NCI-H187 treated with DMSO at 0.1 percent for 48 hours (cell line): ENCODE measurements around the gene COPS3.
A peak's percentile ranks its signal among the peaks of the same experiment; 100 is the strongest.

Experiments used
- DNase-seq: peaks from one replicate; lab custom pipeline; 2025; lab: John Stamatoyannopoulos, UW

COPS3 gene

DNA sequence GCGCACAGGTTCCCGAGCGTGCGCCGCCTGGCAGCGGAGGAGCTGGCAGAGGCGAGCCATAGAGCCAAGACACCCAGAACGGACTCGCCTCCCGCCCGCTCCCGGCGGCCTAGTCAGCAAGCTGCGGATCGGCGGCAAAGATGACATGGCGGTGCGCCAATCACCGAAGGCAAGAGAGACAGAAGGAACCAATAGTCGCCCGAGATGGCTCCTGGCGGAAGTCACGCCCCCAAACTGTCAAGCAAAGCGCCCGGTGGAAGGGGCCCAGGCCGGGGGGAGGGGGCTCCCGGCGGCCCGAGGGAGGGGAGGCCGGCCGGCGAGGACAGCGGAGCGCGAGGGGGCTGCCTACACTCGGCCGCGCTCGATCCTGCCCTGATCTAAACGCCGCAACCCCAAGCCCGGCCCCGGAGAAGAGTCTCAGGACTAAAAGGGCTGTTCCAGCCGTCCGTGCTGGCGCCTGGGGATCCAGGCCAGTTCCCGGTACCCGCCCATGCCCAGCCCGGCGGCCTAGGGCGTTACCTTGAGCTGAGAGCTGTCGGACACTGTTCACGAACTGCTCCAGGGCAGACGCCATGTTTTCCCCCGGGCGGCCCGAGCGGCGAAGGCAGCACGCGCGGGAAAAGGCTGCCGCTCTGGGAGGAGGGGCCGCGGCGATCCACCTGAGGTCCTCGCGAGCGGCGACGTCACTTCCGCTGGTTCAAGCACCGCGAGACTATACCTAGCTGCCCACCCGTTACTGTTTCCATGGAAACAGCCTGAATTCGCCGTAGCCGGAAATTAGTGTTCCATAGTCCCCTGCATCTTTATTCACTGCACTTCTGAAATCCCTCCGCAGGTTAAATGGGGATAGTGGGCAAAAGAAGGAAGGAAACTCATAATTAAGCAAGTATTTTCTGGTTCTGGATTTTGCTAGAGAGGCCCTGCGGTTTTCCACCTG, at the start of gene COPS3:
COPS3 (minus strand) TSS at position 634 of the 937 bp plus-strand sequence; CDS start at position 574, 60 bp downstream.
- peak; percentile 60 for DNase-seq

DNA sequence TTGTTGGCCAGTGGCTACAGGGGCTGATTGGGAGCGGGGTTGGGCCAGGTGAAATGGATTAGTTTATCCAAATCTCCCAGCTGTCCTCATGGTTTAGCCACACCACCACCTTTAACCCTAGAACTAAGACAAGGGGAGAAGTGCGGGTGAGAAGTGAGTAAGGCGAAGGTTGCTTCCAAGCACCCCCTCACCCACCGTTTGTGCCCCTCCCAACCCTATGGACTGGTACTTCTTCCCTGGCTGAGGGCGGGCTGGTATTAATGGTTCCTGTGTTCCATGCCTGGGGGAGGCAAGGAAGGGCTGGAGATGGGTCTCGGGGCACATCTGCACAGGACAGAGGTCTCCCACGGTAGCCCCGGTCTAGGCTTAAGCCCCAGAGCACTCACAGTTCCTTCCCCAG, 47.2 kb upstream of the COPS3 start:
- DNase-seq, result no peak

DNA sequence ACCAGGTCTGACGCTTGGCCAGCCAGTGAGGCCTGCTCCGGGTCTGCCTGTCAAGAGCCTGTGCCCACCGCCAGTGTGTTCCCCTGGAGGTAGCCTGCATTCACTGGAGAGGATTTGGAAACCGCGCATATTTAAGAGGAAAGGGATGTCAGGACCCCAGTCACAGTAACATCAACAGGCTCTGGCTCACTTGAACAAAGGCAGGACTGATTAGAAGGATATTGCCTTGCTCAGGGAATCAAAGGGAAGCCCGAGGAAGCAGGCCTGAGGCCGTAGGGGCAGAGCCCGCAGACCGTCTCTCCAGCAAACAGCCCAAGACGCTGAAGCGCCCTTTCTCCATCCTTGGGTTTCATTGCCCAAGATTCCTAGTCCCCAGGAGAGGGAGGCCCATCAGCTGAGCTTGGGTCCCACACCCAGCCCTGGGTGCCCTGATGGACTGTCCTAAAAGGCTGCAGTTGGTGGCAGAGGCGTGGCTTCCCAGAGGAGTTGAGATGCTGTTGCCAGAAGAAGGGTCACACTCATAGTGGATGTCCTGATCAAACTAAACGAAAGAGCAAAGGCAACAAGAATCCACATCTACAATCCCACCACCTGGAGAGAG, 45.3 kb upstream of the COPS3 start:
- no peak for DNase-seq

DNA sequence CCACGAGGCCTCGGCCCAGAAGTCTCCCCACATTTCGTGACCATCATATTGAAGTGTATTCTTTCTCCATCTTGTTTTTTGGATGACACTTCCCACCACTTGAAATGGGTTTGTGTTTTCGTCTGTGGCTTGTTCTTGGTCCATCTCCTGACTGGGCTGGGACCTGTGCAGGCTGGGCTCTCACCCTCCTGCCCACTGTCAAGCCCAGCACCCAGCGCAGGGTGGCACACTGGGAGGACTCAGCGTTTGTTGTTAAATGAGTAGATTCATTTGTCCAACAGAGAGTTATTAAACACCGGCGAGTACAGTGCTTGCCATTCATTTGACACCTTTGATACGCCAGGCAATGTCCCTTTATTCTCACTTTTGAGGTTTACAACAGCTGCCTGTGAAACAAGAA, 44.8 kb upstream of the COPS3 start:
- no peak for DNase-seq

DNA sequence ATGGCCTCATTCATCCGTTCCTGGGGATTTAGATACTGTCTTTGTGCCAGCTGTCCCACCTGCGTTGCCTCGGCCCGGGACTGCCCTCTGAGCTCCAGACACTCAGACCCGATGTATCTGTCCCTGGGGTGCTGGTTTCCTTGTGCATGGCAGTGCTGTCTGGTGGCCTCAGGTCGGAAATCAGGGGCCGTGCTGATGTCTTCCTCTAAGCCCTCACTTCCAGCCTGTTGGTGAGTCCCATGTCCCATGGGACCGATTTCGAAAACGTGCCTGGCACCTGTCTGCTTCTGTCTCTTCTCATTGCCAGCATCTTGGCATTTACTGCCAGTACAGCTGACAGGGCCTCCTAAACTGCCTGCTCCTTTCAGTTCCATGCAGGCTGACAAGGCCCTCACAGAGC, 44.2 kb upstream of the COPS3 start:
- no peak for DNase-seq

DNA sequence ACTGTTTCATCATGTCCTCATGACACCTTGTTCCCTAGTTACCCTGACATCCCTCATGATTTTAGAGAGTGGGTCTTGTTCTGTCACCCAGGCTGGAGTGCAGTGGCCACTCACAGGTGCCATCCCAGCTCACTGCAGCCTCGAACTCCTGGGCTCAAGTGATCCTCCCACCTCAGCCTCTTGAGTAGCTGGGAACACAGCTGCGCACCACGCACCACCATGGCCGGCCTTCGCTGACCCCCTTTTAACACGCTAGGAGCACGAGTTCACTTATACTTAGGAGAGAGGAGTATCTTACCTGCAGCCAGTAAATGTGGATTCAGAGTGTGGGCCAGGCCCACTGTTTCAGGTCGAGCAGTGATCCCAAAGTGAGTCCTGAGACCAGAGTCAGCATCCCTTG, 43.6 kb upstream of the COPS3 start:
- DNase-seq, result no peak

DNA sequence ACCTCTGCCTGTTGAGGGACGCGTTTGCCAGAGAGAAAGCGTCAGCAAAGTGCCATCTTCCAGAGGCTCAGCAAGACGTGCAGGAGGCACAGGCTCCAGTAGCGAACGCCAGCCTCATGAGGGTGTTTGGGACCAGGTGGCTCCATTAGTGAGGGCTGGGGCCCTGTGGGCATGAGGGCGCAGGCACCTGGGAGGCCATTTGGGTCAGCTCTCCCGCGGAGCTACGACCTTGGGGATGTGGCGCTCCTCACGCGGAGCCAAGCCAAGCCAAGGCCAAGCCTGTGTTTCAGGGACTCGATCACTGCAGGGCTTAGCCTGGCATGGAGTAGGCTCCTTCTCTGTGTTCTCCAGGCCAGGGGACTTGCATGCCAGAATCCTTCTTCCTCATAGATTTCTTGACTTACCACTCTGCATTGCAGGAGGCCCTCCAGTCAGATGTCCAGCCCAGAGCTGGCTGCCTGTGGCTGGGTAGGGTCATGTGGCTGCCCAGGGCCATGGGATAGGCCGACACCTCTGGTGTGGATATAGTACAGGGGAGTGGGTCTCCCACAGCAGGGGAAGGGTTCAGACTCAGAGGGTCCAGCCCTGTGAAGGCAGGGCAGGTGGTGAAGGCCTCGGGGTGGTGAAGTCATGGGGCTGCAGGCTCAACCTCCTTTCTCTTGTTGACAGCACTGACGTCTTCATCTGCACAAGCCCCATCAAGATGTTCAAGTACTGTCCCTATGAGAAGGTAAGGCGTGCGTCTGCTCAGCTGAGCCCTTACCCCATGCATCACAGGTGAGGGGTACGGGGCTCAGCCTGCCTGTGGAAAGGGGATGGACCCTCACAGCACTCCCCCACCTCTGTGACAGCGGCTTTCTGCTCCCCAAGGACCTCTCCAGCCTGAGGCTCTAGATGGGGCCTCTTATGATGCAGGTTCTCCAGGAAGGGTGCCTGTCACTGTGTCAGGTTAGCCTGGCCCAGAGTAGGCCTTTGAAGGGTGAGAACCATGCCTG, 41.8 kb upstream of the COPS3 start:
- DNase-seq, result no peak

DNA sequence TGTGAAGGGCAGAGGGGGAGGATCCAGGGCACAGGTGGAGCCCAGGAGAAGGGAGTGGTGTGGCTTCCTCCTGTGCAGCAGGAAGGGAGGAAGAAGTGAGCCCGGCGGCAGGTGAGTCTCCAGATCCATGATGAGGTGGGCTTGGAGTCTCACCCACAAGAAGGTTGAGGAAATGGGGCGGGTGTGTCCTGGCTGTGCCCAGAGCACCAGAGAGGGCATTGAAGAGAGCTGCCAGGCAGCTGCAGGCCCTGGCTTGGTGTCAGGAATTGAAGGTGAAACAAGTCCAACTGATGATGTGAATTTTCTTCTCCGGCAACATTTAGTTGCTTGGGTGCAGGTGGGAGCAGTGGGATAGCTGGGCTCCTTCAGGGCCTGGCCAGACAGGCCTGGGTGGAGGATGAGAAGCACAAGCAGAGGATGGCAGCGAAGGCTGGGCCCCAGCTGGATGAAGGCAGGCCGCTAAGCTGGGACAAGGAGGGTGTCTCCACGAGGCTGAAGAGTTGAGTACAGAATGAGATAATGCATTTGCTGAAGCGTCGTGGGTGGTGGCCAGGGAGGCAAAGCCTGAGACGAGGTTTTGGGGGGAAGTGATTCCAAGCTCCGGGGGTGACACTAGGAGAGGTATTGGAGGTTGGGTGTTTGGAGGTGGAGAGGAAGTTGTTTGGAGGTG, 40.4 kb upstream of the COPS3 start:
- DNase-seq, result no peak

DNA sequence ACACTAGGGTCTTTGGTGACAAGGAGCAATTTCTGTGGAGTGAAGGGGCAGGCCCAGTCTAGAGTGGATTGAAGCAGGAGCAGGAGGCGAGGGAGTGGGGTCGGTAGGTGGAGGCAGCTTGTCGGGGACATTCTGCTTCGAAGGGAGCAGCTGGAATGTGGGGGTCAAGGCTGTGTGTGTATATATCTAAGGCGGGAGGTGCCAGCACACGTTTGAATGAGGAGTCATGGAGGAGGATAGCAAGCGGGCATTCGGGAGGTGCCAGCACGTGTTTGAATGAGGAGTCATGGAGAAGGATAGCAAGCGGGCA, 39.8 kb upstream of the COPS3 start:
- DNase-seq, result no peak

DNA sequence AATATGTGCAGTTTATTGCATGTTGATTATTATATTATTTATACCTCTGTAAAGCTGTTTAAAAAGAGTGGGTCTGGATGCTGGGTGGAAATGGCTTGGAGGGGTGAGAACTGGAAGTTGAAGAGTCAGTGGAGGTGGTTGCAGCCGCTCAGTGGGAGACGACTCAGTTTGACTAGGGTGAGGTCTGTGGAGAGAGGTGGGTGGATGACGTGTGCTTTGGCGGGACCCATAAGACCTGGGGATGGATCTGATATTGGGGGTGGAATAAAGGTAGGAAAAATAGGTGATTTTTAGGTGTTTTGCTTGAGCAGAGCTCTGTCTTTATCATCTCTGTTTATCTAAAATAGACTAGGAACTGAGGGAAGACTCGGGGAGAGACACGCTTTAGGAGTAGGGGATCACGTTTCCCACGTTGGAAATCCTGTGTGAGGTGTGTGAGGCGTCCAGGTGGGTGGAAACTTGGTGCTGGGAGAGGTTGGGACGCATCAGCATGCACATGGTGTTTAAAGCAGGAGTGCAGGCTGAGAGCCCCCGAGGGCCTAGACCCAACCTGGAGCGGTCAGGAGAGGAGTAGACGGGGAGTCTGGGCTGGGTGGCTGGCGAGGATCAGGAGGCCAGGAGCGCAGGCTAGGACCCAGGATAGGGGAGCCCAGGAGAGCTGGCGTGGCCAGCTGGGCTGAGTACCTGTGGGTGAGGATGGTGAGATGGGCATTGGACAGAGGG, 39.3 kb upstream of the COPS3 start:
- DNase-seq, result no peak

DNA sequence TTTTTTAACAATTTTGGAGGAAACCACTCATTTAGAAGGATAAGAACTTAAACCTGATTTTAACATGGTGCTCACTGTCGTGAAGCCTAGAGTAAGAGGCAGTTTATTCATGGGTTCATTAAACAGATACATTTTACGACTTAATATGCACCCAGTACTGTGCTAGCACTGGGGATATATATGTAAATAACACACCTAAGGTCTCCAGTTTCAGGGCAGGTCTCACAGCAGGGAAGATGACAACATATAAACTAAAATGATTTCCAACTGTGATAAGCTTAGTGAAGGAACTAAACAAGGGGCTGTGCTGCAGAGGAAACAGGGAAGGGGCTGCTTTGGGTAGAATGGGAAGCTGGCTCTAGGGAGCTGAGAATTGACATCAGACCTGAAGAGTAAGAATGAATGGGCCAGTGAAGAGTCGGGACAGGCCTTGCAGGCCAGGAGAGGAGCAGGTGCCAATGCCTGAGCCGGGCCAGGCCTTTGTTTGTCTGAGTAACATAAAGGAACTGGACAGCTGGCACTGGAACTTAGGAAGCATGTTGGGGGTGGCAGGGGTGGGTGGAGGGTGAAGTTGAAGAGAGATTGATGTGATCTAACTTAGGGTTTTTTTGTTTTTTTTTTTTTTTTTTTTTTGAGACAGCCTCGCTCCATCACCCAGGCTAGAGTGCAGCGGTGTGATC, 34.2 kb upstream of the COPS3 start:
- no peak for DNase-seq

DNA sequence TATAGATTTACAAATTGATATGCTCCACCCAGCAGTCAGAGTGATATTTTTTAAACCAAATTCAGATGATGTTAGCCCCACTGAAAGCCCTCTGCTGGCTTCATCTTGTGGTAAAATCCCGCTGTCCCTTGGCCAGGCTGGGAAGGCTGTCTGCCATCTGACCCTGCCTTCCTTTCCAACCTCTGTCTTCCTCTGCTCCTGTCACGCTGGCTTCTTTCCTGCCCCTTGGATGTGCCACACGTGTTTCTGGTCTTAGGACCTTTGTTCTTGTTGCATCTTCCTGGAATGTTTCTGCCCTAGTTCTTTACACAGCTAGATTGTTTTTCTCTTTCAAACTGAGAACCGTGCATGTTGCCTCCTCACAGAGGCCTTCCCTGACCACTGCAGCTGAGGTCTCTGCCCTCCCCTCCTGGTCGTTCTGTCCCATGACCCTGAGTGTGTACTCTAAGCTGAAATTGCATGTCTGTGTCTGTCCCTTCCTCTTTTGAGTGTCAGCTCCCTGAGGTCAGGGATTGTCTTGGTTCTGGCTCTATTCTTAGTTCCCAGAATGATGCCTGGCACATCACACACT, 33.5 kb upstream of the COPS3 start:
- DNase-seq, result no peak

DNA sequence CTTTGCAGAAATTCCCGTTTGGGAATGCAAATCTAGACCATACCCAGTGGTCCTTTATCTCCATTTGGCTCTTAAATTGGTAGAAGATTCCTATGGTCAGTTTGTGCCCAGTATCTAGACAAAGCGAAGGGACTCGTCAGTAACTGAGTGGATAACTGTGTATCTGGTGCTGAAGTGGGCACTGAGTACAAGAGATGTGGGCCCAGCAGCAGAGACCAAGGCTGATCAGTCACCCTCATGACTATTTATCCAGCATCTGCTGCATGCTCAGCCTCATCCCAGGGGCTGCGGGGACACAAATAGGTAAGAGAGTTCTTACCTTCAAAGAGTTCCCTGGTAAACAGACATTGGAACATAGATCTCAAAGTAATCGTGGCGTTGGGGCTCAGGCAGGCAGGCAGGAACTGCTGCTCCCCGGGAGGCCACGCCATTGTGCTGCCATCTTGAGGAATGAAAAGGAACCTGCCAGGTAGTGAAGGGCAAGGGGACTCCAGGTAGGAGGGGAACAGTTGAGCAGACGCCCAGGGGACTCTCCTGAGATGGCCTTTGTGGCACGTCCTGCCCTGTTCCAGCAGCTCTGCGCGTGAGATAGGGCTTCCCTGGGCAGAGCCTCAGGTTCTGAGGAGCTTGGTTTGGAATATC, 32.4 kb upstream of the COPS3 start:
- DNase-seq, result no peak

DNA sequence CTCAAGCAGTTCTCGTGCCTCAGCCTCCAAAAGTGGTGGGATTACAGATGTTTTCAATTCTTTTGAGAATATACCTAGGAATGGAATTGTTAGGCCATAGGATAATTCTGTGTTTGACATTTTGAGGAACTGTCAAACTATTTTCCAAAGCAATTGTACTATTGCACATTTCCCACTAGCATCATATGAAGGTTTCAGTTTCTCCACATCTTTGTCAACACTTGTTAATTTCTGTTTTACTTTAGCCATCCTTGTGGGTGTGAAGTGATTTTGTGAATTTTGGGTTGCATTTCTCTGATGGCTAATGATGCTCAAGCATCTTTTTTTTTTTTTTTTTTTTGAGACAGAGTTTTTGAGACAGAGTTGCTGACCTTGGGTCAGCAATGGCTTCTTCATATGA, 28.3 kb upstream of the COPS3 start:
- no peak for DNase-seq

DNA sequence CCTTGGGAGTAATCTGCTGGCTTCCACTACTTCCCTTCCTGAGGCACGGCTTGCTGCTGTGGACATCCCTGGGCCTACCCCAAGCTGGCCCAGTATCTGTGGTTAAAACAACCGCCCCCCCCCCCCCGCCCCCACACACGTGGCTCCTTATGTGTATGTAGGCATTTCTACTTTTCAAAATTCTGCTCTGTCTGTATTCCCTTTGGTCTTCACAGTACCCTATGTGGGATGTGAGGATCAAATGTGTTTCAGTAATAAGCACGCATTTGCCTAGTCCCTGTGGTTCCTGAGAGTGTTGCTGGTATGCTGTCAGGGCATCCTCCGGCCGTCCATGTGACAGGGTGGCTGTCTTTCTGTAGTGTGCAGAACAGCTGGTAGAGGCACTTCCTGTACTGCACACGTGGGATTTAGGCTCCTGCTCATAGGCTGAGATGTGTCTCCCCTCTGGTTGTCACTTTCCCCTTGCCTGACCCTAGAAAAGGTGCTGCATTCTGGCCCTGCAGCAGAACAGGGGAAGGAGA, 24.3 kb upstream of the COPS3 start:
- no peak for DNase-seq

DNA sequence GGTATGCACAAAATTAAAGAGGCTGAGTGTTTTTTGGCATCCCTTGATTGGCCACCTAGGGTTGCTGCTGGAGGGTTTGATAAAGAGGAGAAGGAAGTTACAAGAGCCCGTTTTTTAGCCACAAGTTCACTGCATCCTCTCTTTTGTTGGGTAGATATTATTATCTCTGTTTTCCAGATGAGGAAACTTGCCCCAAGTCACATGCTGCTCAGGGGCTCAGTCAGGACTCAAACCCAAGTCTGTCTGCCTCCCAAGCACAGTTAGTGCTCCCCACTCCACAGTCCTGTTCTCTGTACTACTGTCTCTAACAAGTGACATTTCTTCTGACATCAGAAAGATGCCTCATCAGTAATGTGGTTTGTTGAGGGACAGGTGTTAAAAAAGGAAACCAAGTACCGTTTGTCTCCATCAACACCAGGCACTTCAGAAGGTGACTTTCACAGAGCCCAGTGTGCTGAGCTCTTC, 23.5 kb upstream of the COPS3 start:
- DNase-seq, result no peak

DNA sequence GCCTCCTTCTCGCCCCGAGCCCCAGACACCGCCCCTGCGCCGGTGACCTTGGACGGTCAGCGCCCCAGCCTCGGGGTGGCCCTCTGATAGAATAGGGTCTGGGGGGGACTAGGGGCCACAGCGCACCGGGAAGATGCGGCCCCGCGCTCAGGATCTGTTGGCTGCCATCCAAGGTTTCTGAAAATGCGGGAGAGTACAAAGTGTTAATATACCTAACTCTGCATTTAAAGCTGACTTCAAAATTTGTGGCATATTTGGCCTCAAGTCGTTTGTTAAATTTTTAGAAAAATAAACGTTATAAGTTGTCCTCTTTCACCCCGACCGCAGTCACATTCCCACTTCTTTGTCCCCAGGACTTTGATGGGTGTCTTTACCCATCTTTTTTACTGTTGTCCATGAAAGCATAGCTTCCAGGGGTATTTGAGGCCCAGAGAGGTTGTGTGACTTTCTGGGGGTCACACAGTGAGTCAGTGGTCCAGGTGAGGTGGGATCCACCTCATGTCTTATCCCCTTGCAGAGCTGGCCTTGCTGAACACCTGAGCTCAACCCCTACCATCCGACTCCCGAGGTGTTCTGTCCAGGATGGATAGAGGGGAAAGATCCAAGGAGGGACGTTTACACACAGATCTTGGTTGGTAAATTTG, 22.9 kb upstream of the COPS3 start:
- DNase-seq, result no peak

DNA sequence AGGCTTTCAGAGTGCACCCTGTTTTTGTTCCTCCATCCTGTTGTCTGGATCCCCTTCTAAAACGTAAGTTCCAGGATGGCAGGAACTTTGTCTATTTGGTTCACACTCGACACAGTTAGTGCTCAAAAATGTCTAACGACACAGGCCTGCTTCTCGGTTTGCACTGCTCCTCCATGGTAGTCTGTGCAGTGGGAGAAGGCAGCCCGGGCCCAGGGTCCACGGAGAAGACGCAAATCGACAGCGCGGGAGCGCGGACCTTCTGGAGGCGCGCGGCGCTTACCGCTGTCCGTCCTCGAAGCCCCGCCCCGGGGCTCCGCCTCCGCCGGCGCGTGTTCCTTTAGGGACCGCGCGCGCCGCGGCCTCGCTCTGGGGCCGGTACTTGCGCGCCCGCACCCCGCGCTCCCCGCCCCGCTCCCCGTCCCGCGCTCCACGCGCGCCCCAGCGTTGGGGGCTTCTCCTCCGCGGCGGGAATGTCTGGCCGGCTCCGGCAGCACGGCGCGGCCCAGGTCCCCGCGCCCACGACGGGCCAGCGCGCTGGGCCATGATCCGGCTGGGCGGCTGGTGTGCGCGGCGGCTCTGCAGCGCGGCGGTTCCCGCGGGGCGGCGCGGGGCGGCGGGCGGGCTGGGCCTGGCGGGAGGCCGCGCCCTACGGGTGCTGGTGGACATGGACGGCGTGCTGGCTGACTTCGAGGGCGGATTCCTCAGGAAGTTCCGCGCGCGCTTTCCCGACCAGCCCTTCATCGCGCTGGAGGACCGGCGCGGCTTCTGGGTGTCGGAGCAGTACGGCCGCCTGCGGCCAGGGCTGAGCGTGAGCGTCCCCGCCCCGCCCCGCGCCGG, 22.2 kb upstream of the COPS3 start, which contains the start of gene NT5M:
NT5M (plus strand) TSS at position 364 of the 837 bp plus-strand sequence; CDS start at position 542, 178 bp downstream.
- DNase-seq, result no peak
